GM12864 (cell line): Measurements from ENCODE around the gene RSPRY1.

Source experiments
- DNase-seq: peaks from one replicate; pipeline ENCODE4 v3.0.0-alpha.2; 2011; ENCODE audit warnings: low read depth
- H3K4me3 ChIP-seq: 2 replicates; pipeline ENCODE4 v1.5.1; 2011; ENCODE audit warnings: mild to moderate bottlenecking, low read depth, low read length, control low read depth
- TF ChIP-seq, protein P1 (sequence below): IDR thresholded peaks from 2 replicates; pipeline ENCODE4 v1.5.1; 2011; ENCODE audit warnings: low read depth, mild to moderate bottlenecking, moderate library complexity, low read length, control low read depth, inconsistent platforms; ENCODE audit errors: missing control alignments

The RSPRY1 gene

DNA sequence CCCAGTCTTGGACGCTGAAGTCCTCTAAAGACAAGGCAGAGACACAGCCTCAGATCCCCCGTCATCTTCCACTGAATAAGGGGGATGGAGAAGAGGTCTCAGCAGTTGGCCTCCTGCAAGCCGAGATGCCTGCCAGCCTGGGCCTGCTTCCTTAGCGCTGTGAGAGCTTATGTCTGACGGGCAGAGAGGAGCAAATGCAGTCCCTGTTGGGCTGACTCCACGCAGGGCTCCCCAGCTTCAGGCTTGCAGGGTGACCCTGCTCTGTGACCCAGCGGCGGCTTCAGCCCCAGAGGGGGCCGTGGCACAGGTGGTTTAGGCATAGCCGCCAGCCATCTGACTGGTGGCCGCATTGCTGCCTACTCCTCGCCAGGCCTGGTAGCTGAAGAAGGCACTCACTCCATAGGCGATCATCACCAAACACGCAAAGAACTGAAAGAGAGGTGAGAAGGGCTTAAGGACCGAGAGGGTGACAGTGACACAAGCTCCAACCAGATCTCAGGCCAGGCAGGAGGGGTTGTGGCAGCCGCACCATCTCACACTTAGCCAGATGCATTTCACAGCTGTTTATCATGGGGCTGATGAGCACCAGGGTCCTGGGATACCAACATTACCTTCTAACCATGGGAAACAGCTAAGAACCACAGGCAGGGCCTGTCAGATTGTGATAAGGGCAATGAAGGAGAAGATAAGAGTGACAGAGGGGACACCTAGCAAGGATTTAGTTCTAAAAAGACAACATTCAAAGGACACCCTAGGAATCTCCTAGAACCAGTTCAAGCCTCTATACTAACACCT is 70.7 kb downstream of the RSPRY1 start:
- no peak overlapping the region for H3K4me3 ChIP-seq
- no peak for DNase-seq
- TF ChIP-seq, protein P1, sequence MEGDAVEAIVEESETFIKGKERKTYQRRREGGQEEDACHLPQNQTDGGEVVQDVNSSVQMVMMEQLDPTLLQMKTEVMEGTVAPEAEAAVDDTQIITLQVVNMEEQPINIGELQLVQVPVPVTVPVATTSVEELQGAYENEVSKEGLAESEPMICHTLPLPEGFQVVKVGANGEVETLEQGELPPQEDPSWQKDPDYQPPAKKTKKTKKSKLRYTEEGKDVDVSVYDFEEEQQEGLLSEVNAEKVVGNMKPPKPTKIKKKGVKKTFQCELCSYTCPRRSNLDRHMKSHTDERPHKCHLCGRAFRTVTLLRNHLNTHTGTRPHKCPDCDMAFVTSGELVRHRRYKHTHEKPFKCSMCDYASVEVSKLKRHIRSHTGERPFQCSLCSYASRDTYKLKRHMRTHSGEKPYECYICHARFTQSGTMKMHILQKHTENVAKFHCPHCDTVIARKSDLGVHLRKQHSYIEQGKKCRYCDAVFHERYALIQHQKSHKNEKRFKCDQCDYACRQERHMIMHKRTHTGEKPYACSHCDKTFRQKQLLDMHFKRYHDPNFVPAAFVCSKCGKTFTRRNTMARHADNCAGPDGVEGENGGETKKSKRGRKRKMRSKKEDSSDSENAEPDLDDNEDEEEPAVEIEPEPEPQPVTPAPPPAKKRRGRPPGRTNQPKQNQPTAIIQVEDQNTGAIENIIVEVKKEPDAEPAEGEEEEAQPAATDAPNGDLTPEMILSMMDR: no peak

DNA sequence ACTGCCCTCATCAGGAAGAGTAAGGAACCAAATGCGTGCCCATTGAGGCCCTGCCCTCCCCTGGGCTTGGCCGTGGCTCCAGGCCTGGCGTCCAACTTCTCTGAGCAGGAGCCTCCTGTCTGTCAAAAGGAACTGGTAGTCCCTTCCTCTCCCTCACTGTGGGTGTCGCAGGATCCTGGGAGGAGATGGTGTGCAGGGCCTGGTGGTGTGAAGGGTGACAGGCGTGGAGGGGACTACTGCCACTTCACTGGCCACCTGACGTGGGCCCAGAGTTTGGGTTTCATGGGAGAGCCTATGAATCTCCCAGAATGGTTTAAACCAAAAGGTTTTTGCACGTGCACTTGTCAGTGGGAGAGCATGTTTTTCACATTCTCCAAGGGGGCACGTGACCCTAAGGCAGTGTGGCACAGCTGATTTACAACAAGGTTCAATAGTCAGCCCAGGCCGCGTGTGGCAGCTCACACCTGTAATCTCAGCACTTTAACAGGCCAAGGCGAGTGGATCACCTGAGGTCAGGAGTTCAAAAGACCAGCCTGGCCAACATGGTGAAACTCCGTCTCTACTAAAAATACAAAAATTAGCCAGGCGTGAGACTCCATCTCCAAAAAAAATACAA is 71.4 kb downstream of the RSPRY1 start:
- H3K4me3 ChIP-seq: no peak overlapping the region
- no peak for DNase-seq
- TF ChIP-seq, protein P1: no peak

DNA sequence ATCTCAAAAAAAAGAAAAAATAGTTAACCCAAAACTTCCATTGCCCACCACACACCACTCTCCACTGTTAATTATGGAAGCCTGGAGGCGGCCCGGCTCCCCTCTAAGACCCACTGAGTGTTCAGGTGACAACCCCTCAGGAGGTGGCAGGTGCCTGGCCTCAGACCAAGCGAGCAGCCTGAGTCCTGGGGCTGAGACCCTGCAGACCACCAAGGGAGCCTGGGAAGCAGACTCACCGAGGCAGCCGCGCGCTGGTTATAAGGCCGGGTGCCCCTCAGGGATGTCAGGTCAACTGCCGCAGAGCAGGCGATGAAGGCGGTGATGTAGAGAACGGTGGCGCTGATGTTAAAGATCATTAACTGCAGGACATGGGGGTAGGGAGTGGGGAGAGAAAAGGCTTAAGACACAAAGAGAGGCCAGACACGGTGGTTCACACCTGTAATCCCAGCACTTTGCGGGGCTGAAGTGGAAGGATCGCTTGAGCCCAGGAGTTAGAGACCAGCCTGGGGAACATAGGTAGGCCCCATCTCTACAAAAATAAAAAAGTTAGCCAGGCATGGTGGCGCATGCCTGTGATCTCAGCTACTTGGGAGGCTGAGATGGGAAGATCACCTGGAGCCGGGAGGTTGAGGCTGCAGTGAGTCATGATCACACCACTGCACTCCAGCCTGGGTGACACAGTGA is 72.2 kb downstream of the RSPRY1 start:
- TF ChIP-seq, protein P1: no peak
- DNase-seq: no peak

DNA sequence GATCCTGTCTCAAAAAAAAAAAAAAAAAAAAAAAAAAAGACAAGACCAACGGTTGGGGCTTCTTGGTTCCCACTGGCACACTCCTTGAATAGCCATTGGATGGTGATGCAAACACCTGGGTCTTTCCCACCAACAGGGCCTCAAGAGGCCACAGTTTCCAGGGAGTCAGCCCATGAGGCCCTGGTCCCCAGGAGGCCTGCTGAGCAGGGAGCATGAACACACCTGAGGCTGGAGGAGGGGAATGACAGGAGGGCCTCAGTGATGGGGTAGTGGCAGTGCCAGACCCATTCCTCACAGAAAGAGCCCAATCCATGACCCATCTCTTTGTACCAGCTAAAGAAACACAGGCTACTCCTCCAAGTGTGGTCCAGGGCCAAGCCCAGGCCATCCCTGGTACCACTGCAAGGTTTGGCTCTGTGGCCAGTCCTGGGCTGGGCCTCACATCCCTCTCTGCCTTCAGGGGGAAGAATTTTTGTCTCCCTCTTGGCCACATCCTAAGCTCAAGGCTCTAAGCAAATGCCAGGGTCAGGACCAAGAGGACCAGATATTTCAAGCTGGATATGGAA is 72.9 kb downstream of the RSPRY1 start:
- TF ChIP-seq, protein P1: no peak
- DNase-seq: no peak
- no peak overlapping the region for H3K4me3 ChIP-seq

More for the DNA sequence above, 72.2 kb downstream of the RSPRY1 start:
- no peak overlapping the region for H3K4me3 ChIP-seq

DNA sequence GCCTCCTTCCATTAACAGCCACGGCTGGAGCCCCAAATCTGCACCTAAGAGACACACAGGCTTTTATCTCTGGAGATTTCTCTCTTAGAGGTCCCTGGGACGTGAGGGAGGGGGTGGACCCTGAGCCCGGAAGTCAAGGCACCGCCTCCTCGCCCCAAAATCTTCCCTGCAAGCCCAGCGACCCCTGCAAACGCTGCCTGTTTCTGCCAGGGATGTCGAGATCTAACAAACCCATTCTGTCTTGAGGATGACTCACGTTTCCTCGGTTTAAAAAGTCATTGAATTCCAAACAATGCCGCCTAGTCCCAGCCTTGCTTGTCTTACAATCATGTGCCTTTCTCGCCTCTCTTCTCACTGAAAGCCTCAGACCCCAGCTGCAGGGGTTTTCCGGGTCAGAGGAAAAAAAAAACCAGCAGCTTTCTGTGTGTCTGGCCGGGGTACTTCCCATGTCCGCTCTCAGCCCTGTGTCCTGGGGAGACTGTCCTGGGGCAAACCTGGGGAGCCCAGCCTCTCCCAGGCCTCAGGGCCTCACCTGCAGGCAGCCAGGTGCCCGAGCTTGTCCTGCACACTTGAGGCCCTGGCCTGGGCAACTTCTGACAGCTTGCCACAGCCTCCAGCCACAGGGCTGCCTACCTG is 74.3 kb downstream of the RSPRY1 start:
- H3K4me3 ChIP-seq: no peak overlapping the region
- TF ChIP-seq, protein P1: no peak
- DNase-seq: no peak

DNA sequence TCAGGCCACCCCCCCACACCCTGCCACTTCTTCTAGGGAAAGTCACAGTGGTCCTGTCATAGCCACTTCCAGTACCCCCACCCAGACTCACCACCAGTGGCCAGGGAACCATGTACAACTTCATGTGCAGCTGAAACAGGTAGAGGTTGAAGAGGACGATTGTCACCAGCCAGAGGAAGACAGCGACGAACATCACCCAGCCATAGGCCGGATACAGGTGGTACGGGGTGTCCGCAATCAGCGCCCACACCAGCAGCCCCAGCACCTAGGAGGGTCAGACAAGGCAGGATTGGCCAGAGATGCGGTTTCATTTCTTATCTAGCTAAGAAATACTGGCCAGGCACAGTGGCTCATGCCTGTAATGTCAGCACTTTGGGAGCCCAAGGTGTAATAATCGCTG is 75.7 kb downstream of the RSPRY1 start:
- no peak for DNase-seq
- TF ChIP-seq, protein P1: no peak
- no peak overlapping the region for H3K4me3 ChIP-seq
